Muscle layer of duodenum (tissue), 2 donors: Measurements from ENCODE around the gene WHRN.

ENCODE experiments used
- H3K27ac ChIP-seq: one replicate; pipeline ENCODE4 v1.7.0; 2013; ENCODE audit warnings: mild to moderate bottlenecking, low read length
- H3K27me3 ChIP-seq: one replicate; pipeline ENCODE4 v1.7.0; 2013; ENCODE audit warnings: low read depth, mild to moderate bottlenecking, control low read depth, low read length
- H3K36me3 ChIP-seq, 2 donors: one replicate each; pipeline ENCODE4 v1.7.0; 2013; ENCODE audit warnings: low read length in 2 of 2, control low read depth in 1 of 2, mild to moderate bottlenecking in 1 of 2; ENCODE audit not compliant: insufficient read depth in 2 of 2, control insufficient read depth in 1 of 2
- H3K4me1 ChIP-seq, 2 donors: one replicate each; pipeline ENCODE4 v1.7.0; 2013; ENCODE audit warnings: low read length in 2 of 2, mild to moderate bottlenecking in 2 of 2, control low read depth in 1 of 2, moderate library complexity in 1 of 2; ENCODE audit not compliant: insufficient read depth in 2 of 2, control insufficient read depth in 1 of 2
- H3K4me3 ChIP-seq, 2 donors: one replicate each; pipeline ENCODE4 v1.7.0; 2013; ENCODE audit warnings: low read length in 2 of 2, low read depth in 1 of 2, mild to moderate bottlenecking in 1 of 2
- H3K9me3 ChIP-seq, 2 donors: one replicate each; pipeline ENCODE4 v1.7.0; 2013; ENCODE audit warnings: low read length in 2 of 2, control low read depth in 1 of 2, mild to moderate bottlenecking in 1 of 2; ENCODE audit not compliant: control insufficient read depth in 1 of 2
- donor health status: healthy.

Gene WHRN

DNA sequence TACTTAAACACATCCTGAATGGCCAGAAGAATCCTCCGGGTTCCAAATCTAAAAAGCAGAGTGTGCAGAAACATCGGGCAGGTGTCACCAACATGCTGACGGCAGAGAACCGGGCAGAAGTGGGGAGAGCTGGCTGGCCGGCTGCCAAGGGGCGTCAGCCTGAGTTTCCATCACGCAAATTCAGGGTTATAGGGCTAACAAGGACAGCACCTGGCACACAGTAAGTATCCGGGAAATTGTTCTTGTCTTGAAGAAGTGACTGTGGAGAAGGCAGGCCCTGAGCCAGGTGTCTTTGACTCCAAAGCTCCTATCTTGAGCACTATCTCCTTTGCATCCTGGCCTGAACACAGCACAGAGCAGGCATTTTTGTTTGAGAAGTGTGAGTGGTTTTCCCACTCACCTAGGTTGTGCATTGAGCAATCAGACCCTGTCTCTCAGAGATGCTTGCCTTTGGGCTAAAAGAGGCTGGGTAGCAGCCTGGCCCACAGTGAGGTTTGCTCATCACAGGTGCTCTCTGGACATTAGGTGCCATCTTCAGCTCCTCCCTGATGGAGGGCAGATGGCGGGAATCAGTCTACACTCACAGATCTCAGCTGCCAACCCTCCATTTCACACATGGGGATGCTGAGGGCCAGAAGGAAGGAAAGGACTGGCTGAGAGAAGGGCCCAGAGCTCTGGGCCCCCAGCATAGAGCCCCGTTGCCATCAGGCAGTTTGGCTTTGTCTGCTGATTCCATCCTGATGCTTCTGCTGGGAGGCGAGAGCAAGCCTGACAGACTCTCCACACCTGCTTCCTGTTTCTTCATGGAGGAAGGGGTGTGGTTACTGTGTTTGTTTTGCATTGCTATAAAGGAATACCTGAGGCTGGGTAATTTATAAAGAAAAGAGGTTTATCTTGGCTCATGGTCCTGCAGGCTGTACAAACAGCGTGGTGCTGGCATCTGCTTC lies 52.8 kb downstream of the WHRN start:
- no peaks in the 10 kb centered on the region for H3K27me3 ChIP-seq
- H3K4me3 ChIP-seq, result no peak overlapping the region
- H3K36me3 ChIP-seq, result no peaks in the 10 kb centered on the region
- no peak overlapping the region for H3K27ac ChIP-seq
- H3K4me1 ChIP-seq, result no peaks in the 10 kb centered on the region
- no peaks in the 10 kb centered on the region for H3K9me3 ChIP-seq

DNA sequence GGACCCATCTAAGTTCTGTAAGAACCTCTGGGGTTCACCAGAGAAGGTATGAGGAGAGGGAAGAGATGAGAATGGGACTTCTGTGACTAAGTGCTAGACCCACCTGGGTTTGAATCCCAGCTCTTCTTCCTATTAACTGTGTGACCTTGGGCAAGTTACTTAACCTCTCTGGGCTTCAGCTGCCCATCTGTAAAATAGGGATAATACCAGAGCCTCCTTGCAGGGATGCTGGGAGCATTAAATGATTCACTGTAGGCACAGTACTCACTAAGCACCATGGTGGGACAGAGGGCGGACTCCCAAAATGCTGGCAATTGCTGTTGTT lies 53.6 kb downstream of the WHRN start:
- no peaks in the 10 kb centered on the region for H3K9me3 ChIP-seq

DNA sequence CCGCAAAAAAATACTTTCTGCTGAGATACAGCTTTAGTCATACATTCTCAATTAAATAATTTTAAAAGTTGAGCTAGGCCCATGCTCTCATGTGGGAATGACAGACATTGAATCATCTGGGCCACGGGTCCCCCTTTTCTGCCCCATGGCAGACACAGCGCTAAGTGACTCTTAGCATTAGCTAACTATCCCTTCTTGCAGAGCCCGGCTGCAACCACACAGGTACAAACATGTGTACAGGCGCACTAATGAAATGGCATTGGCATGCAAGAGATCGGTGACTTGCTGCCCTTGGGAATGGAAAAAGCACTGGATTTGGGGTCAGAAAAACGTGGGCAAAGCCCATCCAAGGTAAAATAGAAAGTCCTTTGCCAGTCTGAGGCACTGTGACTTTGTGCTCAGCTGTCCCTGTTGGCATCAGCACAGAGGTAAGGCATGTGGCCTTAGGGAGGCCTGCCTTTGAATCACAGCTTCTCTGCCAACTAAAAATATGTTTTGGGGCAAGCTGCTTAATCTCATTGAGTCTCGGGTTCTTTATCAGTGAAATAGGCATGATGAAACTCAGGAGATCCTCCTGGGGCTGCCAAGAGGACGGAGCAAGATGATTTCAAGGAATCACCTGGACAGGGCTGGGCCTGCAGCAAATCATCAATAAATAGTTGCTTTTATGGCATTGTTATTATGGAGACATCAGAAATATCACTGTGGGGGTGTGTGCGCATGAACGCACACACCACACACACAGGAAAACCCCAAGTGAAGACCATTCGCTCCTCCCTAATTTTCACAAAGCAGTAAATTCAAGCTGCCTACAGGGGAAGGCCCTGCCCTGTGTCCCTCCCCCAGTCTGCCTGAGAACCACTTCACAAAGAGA lies 54.2 kb downstream of the WHRN start:
- no peaks in the 10 kb centered on the region for H3K36me3 ChIP-seq
- H3K9me3 ChIP-seq, result no peaks in the 10 kb centered on the region
- no peaks in the 10 kb centered on the region for H3K27me3 ChIP-seq
- H3K4me1 ChIP-seq, result peaks cover 0 to 4% of the 10 kb centered on the region in 2 donors
- no peak overlapping the region for H3K27ac ChIP-seq
- H3K4me3 ChIP-seq, result no peak overlapping the region

More for the DNA sequence above, 53.6 kb downstream of the WHRN start:
- no peak overlapping the region for H3K27ac ChIP-seq
- H3K27me3 ChIP-seq, result no peaks in the 10 kb centered on the region
- no peak overlapping the region for H3K4me3 ChIP-seq
- no peaks in the 10 kb centered on the region for H3K36me3 ChIP-seq
- peaks cover 0 to under 1% of the 10 kb centered on the region in 2 donors for H3K4me1 ChIP-seq

DNA sequence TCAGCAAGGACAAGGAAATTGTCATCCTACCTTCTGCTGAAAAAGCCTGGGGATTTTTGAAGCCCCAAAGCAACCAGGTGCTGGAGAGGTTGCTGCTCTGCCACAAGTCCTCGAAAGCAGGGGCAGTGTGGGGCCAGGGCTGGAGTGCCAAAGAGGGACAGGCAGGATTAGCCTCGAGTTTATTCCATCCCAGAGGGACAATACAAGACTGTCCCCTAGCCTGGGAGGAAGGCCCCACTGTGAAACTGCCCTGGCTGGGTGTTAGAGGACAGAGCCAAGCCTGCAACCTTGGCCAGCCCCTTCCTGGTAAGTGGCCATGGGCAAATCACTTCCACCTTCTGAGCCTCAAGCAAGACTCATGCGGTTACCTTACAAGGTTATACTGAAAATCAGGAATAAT lies 55.1 kb downstream of the WHRN start:
- Histone ChIP-seq H3K4me1 (peaks cover 0 to 4% of the 10 kb centered on the region in 2 donors), H3K9me3 (no peaks in the 10 kb centered on the region), H3K36me3 (no peaks in the 10 kb centered on the region), H3K4me3 (no peak overlapping the region), H3K27me3 (no peaks in the 10 kb centered on the region), H3K27ac (no peak overlapping the region)

DNA sequence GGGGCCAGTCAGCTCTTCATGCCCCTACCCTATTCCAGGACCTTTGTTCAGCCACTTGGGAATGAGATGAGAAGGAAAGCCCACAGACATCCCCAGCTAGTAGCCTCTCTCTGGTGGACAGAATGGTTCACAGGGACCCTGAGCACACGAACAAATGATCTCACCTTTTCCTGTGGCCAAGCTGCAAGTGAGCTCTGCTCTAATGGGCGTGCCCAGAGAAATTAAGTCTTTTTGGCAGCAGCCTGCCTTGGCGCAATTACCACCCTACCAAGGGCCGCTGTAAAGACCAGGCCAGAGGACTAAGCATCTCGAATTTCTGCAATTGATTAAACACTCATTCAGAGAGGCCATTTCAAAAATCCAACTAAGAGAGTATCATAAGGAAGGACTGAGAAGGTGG lies 56.0 kb downstream of the WHRN start:
- no peaks in the 10 kb centered on the region for H3K27me3 ChIP-seq
- no peaks in the 10 kb centered on the region for H3K9me3 ChIP-seq
- peaks cover 0 to 4% of the 10 kb centered on the region in 2 donors for H3K4me1 ChIP-seq
- no peak overlapping the region for H3K27ac ChIP-seq
- H3K4me3 ChIP-seq, result no peak overlapping the region
- H3K36me3 ChIP-seq, result no peaks in the 10 kb centered on the region

DNA sequence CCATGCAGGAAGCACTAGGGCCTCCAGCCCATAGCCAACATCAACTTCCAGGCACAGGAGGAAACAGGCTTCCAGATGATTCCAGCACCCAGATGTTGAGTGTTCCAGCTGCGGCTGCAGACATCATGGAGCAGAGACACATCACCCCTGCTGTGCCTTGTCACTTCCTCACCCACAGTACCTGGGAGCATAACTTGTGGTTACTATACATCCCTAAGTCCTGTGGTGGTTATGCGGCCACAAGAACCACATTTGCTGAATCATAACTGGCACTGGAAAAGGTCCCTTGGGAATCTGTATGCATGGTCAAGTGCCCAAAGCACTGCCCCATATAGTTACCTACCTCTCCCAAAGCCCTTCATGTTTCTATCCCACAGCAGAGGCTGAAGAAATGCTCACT lies 56.6 kb downstream of the WHRN start:
- Histone ChIP-seq H3K4me1 (peaks cover 0 to 4% of the 10 kb centered on the region in 2 donors), H3K4me3 (no peak overlapping the region), H3K27me3 (no peaks in the 10 kb centered on the region), H3K9me3 (no peaks in the 10 kb centered on the region), H3K36me3 (no peaks in the 10 kb centered on the region), H3K27ac (no peak overlapping the region)

DNA sequence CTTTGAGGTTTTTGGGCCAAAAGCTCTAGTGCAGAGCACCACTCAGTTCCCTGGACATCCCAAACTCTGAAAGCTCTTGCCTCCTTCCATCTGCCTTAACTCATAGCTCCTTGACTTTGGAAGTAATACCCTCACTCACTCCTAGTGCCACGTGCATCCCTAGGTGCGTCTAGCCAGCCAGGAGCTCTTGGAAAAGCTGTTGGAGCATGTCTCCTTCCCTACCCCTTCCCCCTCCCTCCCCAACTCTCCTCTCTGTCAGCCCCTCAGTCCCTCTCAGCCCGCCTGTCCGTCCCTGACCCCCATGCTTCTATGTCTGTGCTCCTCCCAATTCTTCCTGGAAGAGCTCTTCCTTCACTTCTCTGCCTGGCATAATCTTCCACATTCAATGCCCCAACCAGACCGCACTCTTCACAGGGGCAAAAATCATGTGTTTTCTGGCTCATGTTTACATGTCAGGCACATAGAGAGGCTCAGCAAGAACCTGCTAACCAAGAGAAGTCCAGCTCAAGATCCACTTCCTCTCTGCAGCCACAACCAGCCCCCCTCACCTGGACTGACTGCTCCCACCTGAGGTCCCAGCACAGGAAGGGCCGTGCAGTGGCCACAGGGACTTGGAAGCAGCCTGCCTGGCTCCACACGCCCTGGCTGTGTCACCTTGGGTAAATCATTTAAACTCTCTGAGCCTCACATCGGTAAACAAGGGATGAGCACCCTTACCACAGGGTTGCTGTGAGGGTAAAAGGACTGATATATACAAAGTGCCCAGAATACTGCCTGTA lies 58.4 kb downstream of the WHRN start:
- H3K4me3 ChIP-seq, result no peak overlapping the region
- no peaks in the 10 kb centered on the region for H3K27me3 ChIP-seq
- no peaks in the 10 kb centered on the region for H3K9me3 ChIP-seq
- H3K36me3 ChIP-seq, result no peaks in the 10 kb centered on the region
- H3K27ac ChIP-seq, result no peak overlapping the region
- H3K4me1 ChIP-seq, result peaks cover 0 to 4% of the 10 kb centered on the region in 2 donors

DNA sequence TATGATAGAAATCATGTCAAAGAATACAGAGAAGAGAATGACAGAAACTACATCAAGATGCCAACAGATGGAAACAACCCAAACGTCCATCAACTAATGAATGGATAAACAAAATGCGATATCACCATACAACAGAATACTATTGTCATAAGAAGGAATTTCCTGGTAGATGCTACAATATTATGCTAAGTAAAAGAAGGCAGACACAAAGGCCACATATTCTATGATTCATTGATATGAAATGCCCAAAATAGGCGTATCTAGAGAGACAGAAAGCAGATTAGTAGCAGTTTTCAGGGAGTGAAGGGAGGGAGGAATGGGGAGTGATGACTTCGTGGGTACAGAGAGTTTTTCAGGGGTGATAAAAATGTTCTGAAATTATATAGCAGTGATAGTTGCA lies 59.2 kb downstream of the WHRN start:
- peaks cover 0 to 4% of the 10 kb centered on the region in 2 donors for H3K4me1 ChIP-seq

DNA sequence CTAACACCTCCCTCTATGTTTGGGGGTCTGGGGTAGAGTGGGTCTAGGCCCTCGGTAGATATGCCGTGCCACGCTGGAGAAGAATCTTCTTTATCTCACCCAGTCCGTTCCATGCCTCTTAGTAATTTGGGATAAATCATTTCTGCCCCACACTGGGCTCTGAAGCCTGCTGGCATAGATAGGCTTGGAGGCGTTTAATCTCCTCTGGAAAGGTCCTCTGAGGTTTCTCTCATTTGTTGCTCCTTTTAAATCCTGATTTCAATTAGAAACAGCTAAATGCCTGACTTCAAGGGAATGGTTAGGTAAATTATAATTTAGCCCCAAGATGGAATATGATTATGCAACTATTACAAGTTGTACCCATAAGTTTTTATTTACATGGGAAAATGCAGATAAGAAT lies 59.7 kb downstream of the WHRN start:
- Histone ChIP-seq H3K4me3 (no peak overlapping the region), H3K27ac (no peak overlapping the region), H3K4me1 (peaks cover 0 to 4% of the 10 kb centered on the region in 2 donors), H3K36me3 (no peaks in the 10 kb centered on the region), H3K9me3 (no peaks in the 10 kb centered on the region), H3K27me3 (no peaks in the 10 kb centered on the region)

More for the DNA sequence above, 59.2 kb downstream of the WHRN start:
- no peak overlapping the region for H3K4me3 ChIP-seq
- H3K27ac ChIP-seq, result no peak overlapping the region
- H3K9me3 ChIP-seq, result no peaks in the 10 kb centered on the region
- H3K27me3 ChIP-seq, result no peaks in the 10 kb centered on the region
- H3K36me3 ChIP-seq, result no peaks in the 10 kb centered on the region

DNA sequence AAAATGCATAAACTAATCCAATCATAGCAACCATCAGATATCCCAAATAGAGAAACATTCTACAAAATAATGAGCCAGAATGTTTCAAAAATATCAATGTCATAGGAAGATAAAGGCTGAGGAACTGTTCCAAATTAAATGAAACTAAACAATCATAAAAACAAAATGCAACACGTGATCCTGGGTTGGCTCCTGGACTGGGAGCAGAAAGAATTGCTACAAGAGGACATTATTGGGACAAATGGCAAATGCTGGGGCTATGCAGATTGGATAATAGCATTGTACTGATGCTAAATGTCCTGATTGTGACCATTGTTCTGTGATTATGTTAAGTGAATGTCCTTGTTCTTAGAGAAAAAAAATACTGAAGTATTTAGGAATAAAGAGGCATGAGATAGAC lies 63.3 kb downstream of the WHRN start:
- Histone ChIP-seq H3K4me3 (no peak overlapping the region), H3K36me3 (no peaks in the 10 kb centered on the region), H3K4me1 (peaks cover 0 to 4% of the 10 kb centered on the region in 2 donors), H3K9me3 (no peaks in the 10 kb centered on the region), H3K27me3 (no peaks in the 10 kb centered on the region), H3K27ac (no peak overlapping the region)

DNA sequence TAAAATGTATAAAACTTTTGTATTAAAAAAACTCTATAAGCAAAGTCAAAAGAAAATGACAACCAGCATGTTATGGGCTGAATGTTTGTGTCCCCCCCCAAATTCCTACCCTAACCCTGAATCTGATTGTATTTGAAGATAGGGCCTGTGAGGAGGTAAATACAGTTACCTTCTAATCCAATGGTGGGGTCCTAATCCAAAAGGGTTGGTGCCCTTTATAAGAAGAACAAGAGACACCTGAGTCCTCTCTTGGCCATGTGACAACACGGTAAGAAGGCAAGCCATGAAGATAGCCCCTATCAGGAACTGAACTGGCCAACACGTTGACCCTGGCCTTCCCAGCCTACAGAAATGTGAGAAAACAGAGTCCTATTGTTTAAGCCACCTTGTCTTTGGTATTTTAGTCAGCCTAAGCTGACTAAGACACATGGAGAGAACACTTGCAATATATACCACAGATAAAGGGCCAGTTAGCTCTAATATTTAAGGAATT lies 67.8 kb downstream of the WHRN start:
- Histone ChIP-seq H3K27me3 (no peaks in the 10 kb centered on the region), H3K4me1 (no peaks in the 10 kb centered on the region), H3K4me3 (no peak overlapping the region), H3K27ac (no peak overlapping the region), H3K9me3 (no peaks in the 10 kb centered on the region), H3K36me3 (no peaks in the 10 kb centered on the region)
